ENCODE data around the gene USP10. TPM values are rescaled to one million over a fixed set of nuclear protein-coding genes. Genes with fewer than 3 reads are reported as not detected.

Gene USP10
- total and polyA plus RNA-seq, 5 experiments from 2014 or later = 61.3 to 89.8 (median 80.7) TPM

- Mint-ChIP-seq H3K27ac (peak overlapping the region in 6 of 10 donors; percentile 51 to 91 (median 70)), H3K36me3 (no peaks in the 10 kb centered on the region), H3K27me3 (peaks cover 0 to 9% (median 2%) of the 10 kb centered on the region in 5 donors), H3K4me3 (peak overlapping the region in 3 of 10 donors; percentile 13 to 32 (median 25)), H3K9me3 (no peaks in the 10 kb centered on the region), H3K4me1 (peaks cover 3 to 28% (median 17%) of the 10 kb centered on the region in 4 donors)
- DNase-seq = peak in 3 of 10 donors; percentile 36 to 46 (median 40)
- peak in 1 of 2 donors; percentile 73 for ATAC-seq
- POLR2A ChIA-PET = interaction anchor here (0.6 kb wide), 1 partner anchor 20 kb away, joined by 3 read pairs; no protein-coding TSS in a partner anchor
Observed at GRCh38 chr16:84810518-84811273, 110.9 kb downstream of the USP10 start.

DNA sequence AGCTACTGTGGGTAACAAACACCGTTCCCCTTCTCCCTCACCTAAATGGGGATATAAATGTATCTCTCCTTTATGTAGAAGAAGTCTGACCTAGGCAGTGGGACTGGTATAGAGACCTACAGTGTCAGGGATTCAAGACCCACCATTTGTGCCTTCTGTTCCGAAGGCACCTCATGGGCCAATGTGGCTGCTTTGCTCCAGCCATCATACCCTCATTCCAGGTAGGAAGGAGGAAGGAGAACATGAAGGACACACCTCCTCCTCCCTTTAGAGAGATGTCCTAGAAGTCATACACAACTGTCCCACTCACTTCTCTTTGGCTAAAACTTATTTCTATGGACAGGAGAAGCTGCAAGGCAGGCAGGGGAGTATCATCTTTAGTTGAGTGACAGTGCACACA, 111.7 kb downstream of the USP10 start:
- Mint-ChIP-seq H3K36me3 (no peaks in the 10 kb centered on the region), H3K27ac (no peak overlapping the region), H3K4me1 (peaks cover 3 to 21% (median 14%) of the 10 kb centered on the region in 4 donors), H3K4me3 (no peak overlapping the region), H3K9me3 (no peaks in the 10 kb centered on the region), H3K27me3 (peaks cover 0 to 9% (median 2%) of the 10 kb centered on the region in 5 donors)
- POLR2A ChIA-PET = no interaction called here
- DNase-seq (no peak), ATAC-seq (no peak)

- H3K27me3 Mint-ChIP-seq = peaks cover 0 to 2% (median 0%) of the 10 kb centered on the region in 5 donors
- no peak for ATAC-seq
- POLR2A ChIA-PET = no interaction called here
- H3K9me3 Mint-ChIP-seq = no peaks in the 10 kb centered on the region
- H3K36me3 Mint-ChIP-seq = no peaks in the 10 kb centered on the region
- DNase-seq = no peak
- H3K27ac Mint-ChIP-seq = no peak overlapping the region
- no peak overlapping the region for H3K4me3 Mint-ChIP-seq
- H3K4me1 Mint-ChIP-seq = peaks cover 3 to 19% (median 14%) of the 10 kb centered on the region in 4 donors
Observed at GRCh38 chr16:84813141-84813934, 113.5 kb downstream of the USP10 start.

DNA sequence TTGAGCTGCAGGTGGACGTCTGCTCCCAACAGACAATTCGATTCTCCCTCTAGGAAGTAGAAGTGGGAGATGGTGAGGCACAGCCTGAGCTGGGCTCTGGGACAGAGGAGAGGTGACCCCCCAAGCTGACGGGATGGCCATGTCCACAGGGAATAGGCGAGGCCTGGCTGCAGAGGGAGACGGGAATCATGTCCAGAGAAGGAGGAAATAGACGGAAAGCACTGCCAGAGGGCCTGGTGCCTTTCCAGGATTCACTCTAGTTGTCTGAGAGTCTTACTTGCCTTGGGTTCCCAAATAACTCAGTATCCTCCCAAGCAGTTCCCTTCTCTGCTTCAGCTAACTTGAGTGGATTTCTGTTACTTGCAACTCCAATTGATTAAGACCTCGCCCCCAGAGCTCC, 115.7 kb downstream of the USP10 start:
- DNase-seq = no peak
- Mint-ChIP-seq H3K4me3 (no peak overlapping the region), H3K9me3 (no peaks in the 10 kb centered on the region), H3K4me1 (peaks cover 9 to 25% (median 19%) of the 10 kb centered on the region in 4 donors), H3K36me3 (no peaks in the 10 kb centered on the region), H3K27ac (peak overlapping the region in 1 of 10 donors; percentile 24), H3K27me3 (peaks cover 0 to 5% (median 4%) of the 10 kb centered on the region in 5 donors)
- POLR2A ChIA-PET = no interaction called here
- no peak for ATAC-seq

DNA sequence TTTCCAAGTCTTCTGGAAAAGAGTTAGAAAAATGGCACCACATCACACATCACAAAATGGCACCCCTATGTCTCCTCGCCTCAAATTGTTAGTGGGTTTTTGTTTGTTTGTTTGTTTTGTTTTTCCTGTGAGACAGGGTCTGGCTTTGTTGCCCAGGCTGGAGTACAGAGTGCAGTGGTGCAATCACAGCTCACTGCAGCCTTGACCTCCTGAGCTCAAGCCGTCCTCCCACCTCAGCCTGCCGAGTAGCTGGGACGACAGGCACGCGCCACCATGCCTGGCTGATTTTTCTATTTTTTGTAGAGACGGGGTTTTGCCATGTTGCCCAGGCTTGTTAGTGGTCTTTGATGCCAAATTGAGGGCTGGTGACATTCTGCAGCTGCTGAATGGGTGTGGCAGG, 116.2 kb downstream of the USP10 start:
- peaks cover 1 to 8% (median 4%) of the 10 kb centered on the region in 5 donors for H3K27me3 Mint-ChIP-seq

GRCh38 chr16:84816485-84816884, 116.7 kb downstream of the USP10 start:
- H3K9me3 Mint-ChIP-seq = no peaks in the 10 kb centered on the region
- POLR2A ChIA-PET = no interaction called here
- no peak overlapping the region for H3K4me3 Mint-ChIP-seq
- peaks cover 9 to 19% (median 14%) of the 10 kb centered on the region in 4 donors for H3K4me1 Mint-ChIP-seq
- H3K27ac Mint-ChIP-seq = no peak overlapping the region
- no peaks in the 10 kb centered on the region for H3K36me3 Mint-ChIP-seq
- ATAC-seq (no peak), DNase-seq (no peak)
- H3K27me3 Mint-ChIP-seq = peaks cover 3 to 9% (median 5%) of the 10 kb centered on the region in 5 donors

More for the DNA sequence above, 116.2 kb downstream of the USP10 start:
- no peaks in the 10 kb centered on the region for H3K36me3 Mint-ChIP-seq
- no peak for ATAC-seq
- no peaks in the 10 kb centered on the region for H3K9me3 Mint-ChIP-seq
- H3K4me1 Mint-ChIP-seq = peaks cover 9 to 24% (median 17%) of the 10 kb centered on the region in 4 donors
- H3K27ac Mint-ChIP-seq = peak overlapping the region in 1 of 10 donors; percentile 38
- POLR2A ChIA-PET = no interaction called here
- no peak overlapping the region for H3K4me3 Mint-ChIP-seq
- DNase-seq = no peak

DNA sequence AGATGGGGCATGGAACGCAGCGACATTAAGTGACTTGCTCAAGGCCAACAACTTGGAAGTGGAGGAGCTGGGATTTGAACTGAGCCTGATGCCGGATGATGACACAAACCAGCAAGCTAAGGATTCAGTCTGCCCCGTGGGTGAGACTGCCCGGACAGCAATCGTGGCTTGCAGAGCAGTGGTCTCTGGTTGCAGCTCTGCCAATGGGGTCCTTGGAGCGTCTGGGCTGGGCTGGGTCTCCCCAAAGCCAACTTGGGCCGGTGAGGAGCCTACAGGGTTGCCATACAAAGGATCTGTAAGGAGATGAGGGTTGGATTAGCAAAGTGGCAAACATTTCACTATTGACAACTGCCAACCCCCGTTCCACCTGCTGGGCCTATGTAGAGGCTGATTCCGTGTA, 117.4 kb downstream of the USP10 start:
- no peaks in the 10 kb centered on the region for H3K36me3 Mint-ChIP-seq
- H3K4me1 Mint-ChIP-seq = peaks cover 9 to 16% (median 13%) of the 10 kb centered on the region in 4 donors
- H3K4me3 Mint-ChIP-seq = no peak overlapping the region
- peaks cover 3 to 16% (median 12%) of the 10 kb centered on the region in 5 donors for H3K27me3 Mint-ChIP-seq
- peak overlapping the region in 1 of 10 donors; percentile 53 for H3K27ac Mint-ChIP-seq
- POLR2A ChIA-PET = no interaction called here
- DNase-seq (no peak), ATAC-seq (no peak)
- H3K9me3 Mint-ChIP-seq = no peaks in the 10 kb centered on the region

DNA sequence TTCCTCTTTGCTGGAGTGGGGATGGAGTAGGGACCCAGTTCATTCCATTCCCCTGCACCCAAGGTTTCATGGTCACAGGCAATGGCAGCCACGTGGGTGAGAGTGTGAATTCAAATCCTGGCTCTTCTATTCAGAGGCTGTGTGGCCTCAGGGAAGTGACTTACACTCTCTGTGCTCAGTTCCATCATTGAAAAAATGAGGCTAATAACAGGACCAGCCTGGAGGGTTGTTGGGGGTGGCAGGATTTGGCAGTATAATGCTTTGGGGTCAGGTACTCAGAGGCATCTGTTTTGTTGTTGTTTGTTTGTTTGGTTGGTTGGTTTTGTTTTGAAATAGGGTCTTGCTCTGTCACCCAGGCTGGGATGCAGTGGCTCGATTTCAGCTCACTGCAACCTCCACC, 117.8 kb downstream of the USP10 start:
- POLR2A ChIA-PET = no interaction called here
- no peaks in the 10 kb centered on the region for H3K36me3 Mint-ChIP-seq
- H3K4me1 Mint-ChIP-seq = peaks cover 9 to 16% (median 12%) of the 10 kb centered on the region in 4 donors
- DNase-seq = no peak
- peak overlapping the region in 1 of 10 donors; percentile 53 for H3K27ac Mint-ChIP-seq
- peak overlapping the region in 1 of 10 donors; percentile 10 for H3K4me3 Mint-ChIP-seq
- H3K27me3 Mint-ChIP-seq = peaks cover 3 to 20% (median 16%) of the 10 kb centered on the region in 5 donors
- ATAC-seq = no peak
- H3K9me3 Mint-ChIP-seq = no peaks in the 10 kb centered on the region

DNA sequence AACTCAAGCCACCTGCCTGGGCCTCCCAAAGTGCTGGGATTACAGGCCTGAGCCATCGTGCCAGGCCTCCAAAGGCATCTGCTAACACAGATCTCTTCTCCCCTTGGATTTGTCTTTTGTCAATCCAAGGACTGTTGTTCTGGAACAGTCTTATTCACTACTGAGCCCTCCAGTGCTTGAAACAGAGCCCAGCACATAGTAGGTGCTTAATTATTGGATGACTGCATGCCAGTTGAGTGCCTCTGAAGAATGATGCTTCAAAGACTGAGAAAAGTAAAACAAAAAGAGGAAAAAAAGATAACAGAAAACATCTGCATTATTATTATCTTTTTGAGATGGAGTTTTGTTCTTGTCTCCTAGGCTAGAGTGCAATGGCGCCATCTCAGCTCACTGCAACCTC, 118.3 kb downstream of the USP10 start:
- no peaks in the 10 kb centered on the region for H3K36me3 Mint-ChIP-seq
- no peak overlapping the region for H3K4me3 Mint-ChIP-seq
- peaks cover 6 to 26% (median 19%) of the 10 kb centered on the region in 5 donors for H3K27me3 Mint-ChIP-seq
- H3K4me1 Mint-ChIP-seq = peaks cover 9 to 13% (median 11%) of the 10 kb centered on the region in 4 donors
- no peaks in the 10 kb centered on the region for H3K9me3 Mint-ChIP-seq
- H3K27ac Mint-ChIP-seq = no peak overlapping the region
- POLR2A ChIA-PET = no interaction called here
- ATAC-seq (no peak), DNase-seq (no peak)

- Mint-ChIP-seq H3K4me1 (peaks cover 9 to 13% (median 10%) of the 10 kb centered on the region in 4 donors), H3K36me3 (no peaks in the 10 kb centered on the region), H3K27ac (no peak overlapping the region), H3K27me3 (peaks cover 8 to 31% (median 22%) of the 10 kb centered on the region in 5 donors), H3K9me3 (no peaks in the 10 kb centered on the region), H3K4me3 (peak overlapping the region in 3 of 10 donors; percentile 18 to 81 (median 43))
- no peak for DNase-seq
- ATAC-seq = peak; percentile 4 to 15
- POLR2A ChIA-PET = interaction anchor here (0.6 kb wide), 1 partner anchor 712 kb away, joined by 3 read pairs; no protein-coding TSS in a partner anchor
Observed at GRCh38 chr16:84818989-84819643, 119.3 kb downstream of the USP10 start.

- DNase-seq (peak; percentile 67 to 96 (median 89)), ATAC-seq (peak; percentile 100)
- peaks cover 9 to 13% (median 10%) of the 10 kb centered on the region in 4 donors for H3K4me1 Mint-ChIP-seq
- POLR2A ChIA-PET = interaction anchor here (0.6 kb wide), 1 partner anchor 712 kb away, joined by 3 read pairs; no protein-coding TSS in a partner anchor
- no peaks in the 10 kb centered on the region for H3K9me3 Mint-ChIP-seq
- peaks cover 12 to 37% (median 27%) of the 10 kb centered on the region in 5 donors for H3K27me3 Mint-ChIP-seq
- H3K36me3 Mint-ChIP-seq = no peaks in the 10 kb centered on the region
- H3K27ac Mint-ChIP-seq = peak within 1 kb of the TSS in 2 of 10 donors; percentile 53 to 55
- peak within 1 kb of the TSS; percentile 69 to 87 (median 82) for H3K4me3 Mint-ChIP-seq
Observed at GRCh38 chr16:84819644-84820304, 120.0 kb downstream of the USP10 start, which contains the start of gene CRISPLD2. Gene CRISPLD2 (plus strand): TSS chr16:84819985. CDS start chr16:84838496, 18,511 bp downstream.

DNA sequence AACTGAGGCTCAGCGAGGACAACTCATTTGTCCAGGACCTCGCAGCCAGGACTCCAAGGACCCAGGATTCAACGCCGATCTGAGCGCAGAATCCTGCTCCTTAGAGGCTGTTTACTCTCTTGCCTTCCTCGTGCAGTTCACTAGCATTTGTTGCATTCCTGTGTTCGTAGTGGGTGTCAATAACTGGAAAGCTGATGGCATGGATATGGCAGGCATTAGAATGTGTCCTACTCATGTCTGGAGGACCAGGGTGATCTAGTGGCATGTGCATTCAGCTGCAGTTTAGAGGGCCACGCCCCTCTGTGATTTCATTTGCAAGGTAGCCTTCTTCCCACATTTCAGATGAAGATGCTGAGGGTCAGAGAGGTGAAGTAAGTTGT, 120.5 kb downstream of the USP10 start:
- Mint-ChIP-seq H3K9me3 (no peaks in the 10 kb centered on the region), H3K4me3 (peak overlapping the region; percentile 69 to 87 (median 82)), H3K27me3 (peaks cover 12 to 42% (median 27%) of the 10 kb centered on the region in 5 donors), H3K36me3 (no peaks in the 10 kb centered on the region), H3K4me1 (peaks cover 9 to 13% (median 10%) of the 10 kb centered on the region in 4 donors), H3K27ac (peak overlapping the region in 2 of 10 donors; percentile 53 to 55)
- no peak for ATAC-seq
- no peak for DNase-seq
- POLR2A ChIA-PET = no interaction called here

Measured in naive thymus-derived CD8-positive, alpha-beta T cell (primary cell).